ENCODE data around the gene XKR7. TPM values are rescaled to one million over a fixed set of nuclear protein-coding genes. Genes with fewer than 3 reads are reported as not detected.

The XKR7 gene
- total RNA-seq, 1 donor from 2014 or later: 0.08 TPM

- no peak for DNase-seq (ENCODE audit: low read depth)
- H3K27me3 ChIP-seq (ENCODE audit: control insufficient read depth, insufficient read depth, low read length): peaks cover 43% of the 10 kb centered on the region
- H3K4me3 ChIP-seq (ENCODE audit: low read depth, low read length): no peak overlapping the region
- no peaks in the 10 kb centered on the region for H3K36me3 ChIP-seq (ENCODE audit: control insufficient read depth, insufficient read depth, low read length)
- no peak for TF ChIP-seq CTCF (IDR thresholded peaks at IDR 0.05; ENCODE audit: insufficient read depth, low read length, poor library complexity, severe bottlenecking)
Measured at GRCh38 chr20:32019563-32020463, 51.9 kb downstream of the XKR7 start.

DNA sequence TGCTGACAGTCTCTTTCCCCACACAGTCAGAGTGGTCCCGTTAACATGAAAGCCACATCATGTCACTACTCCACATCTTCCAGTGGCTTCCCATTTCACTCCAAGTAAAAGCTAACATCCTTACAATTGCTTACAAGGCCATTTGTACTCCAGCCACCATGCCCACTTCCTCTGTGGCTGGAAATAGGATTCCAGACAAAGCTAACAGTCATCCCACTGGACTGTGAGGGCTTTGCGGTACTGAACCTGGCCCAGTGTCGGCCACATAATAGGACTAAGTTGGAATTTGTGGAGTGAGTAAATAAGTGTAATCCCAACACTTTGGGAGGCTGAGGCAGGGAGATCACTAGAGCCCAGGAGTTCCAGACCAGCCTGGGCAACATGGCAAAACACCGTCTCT is 53.1 kb downstream of the XKR7 start:
- Histone ChIP-seq H3K4me3 (ENCODE audit: low read depth, low read length) (no peak overlapping the region), H3K36me3 (ENCODE audit: control insufficient read depth, insufficient read depth, low read length) (no peaks in the 10 kb centered on the region), H3K27me3 (ENCODE audit: control insufficient read depth, insufficient read depth, low read length) (peaks cover 49% of the 10 kb centered on the region)
- DNase-seq (ENCODE audit: low read depth): no peak
- TF ChIP-seq CTCF (IDR thresholded peaks at IDR 0.05; ENCODE audit: insufficient read depth, low read length, poor library complexity, severe bottlenecking): no peak

DNA sequence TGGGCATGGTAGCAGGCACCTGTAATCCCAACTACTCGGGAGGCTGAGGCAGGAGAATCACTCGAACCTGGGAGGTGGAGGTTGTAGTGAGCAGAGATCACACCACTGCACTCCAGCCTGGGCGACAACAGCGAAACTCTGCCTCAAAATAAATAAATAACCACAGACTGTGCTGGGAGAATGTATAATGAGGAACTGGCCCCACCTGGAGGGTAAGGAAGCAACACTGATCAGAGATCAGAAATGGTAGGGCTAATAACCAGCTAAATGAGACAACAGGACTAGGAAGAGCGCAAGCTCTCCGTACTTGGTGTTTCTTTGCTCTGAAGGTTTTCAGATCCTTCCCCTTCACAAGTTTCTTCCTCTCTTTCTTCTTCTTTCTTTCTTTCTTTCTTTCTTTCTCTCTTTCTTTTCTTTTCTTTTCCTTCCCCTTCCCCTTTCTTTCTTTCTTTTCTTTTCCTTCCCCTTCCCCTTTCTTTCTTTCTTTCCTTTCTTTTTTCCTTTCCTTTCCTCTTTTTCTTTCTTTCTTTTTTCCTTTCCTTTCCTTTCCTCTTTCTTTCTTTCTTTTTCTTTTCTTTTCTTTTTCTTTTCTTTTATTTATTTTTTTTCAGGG is 56.8 kb downstream of the XKR7 start:
- peaks cover 38% of the 10 kb centered on the region for H3K27me3 ChIP-seq (ENCODE audit: control insufficient read depth, insufficient read depth, low read length)
- no peak overlapping the region for H3K4me3 ChIP-seq (ENCODE audit: low read depth, low read length)
- no peaks in the 10 kb centered on the region for H3K36me3 ChIP-seq (ENCODE audit: control insufficient read depth, insufficient read depth, low read length)
- no peak for DNase-seq (ENCODE audit: low read depth)
- TF ChIP-seq CTCF (IDR thresholded peaks at IDR 0.05; ENCODE audit: insufficient read depth, low read length, poor library complexity, severe bottlenecking): no peak

DNA sequence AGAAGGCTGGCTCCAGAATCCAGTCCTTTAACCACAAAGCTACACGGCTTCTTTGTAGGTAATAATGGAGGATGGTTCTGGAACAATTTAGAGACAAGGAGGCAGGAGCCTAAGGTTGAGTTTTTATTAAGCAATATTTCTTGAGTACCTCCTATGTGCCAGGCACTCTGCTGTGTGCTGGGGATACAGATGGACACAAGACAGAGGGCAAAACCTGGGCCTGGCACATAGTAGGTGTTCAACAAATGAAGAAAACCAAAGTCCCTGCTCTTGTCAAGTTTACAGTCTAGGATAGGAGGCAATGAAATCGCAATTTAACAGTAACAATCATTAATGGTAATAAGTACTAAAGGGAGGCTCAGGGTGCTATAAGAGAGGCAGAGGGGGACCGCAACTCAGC is 59.7 kb downstream of the XKR7 start:
- no peaks in the 10 kb centered on the region for H3K36me3 ChIP-seq (ENCODE audit: control insufficient read depth, insufficient read depth, low read length)
- DNase-seq (ENCODE audit: low read depth): no peak
- TF ChIP-seq CTCF (IDR thresholded peaks at IDR 0.05; ENCODE audit: insufficient read depth, low read length, poor library complexity, severe bottlenecking): no peak
- peaks cover 35% of the 10 kb centered on the region for H3K27me3 ChIP-seq (ENCODE audit: control insufficient read depth, insufficient read depth, low read length)
- H3K4me3 ChIP-seq (ENCODE audit: low read depth, low read length): no peak overlapping the region

DNA sequence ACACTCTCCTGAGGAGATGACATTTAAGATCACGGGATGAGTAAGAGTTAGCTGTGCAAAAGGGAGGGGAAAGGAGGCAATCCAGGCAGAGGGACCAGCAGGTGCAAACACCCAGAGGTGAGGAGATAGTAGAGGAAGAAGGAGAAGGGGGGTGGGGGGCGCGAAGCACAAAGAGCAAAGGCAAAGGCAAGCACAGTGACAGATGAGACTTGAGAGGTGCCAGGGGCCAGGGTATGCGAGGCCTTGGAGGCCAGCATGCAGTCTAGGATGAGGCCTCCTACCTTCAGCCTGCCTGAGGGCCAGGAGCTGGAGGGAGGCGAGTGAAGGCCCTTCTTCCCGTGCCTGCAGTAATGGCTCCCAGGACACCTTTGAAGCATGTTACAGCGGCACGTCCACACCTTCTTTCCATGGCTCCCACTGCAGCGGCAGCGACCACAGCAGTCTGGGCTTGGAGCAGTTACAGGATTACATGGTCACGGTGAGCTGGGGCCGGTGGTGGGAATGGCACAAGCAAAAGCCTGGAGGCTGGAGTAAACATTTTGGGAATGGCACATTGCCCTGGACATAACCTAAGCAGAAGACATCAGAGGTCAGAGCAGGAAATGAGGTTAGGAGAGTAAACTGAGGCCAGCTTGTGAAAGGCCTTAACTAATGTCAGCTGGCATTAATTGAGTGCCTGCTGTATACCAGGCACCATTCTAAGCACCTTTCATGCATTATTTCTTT is 60.9 kb downstream of the XKR7 start:
- H3K4me3 ChIP-seq (ENCODE audit: low read depth, low read length): no peak overlapping the region
- H3K27me3 ChIP-seq (ENCODE audit: control insufficient read depth, insufficient read depth, low read length): peaks cover 37% of the 10 kb centered on the region
- no peak for DNase-seq (ENCODE audit: low read depth)
- no peaks in the 10 kb centered on the region for H3K36me3 ChIP-seq (ENCODE audit: control insufficient read depth, insufficient read depth, low read length)
- no peak for TF ChIP-seq CTCF (IDR thresholded peaks at IDR 0.05; ENCODE audit: insufficient read depth, low read length, poor library complexity, severe bottlenecking)

Measured in kidney epithelial cell (primary cell).